PFSK-1 (cell line): ENCODE data around the gene IGFN1.

Experiments used
- FOXP2 ChIP-seq: optimal IDR thresholded peaks from 2 replicates; pipeline ENCODE3; 2011; ENCODE audit warnings: borderline replicate concordance, control low read depth, inconsistent platforms; ENCODE audit not compliant: insufficient read depth; ENCODE audit errors: extremely low read length, extremely low read depth
- POLR2AphosphoS5 ChIP-seq: IDR thresholded peaks from 2 replicates; pipeline ENCODE4 v1.6.1; 2012; ENCODE audit warnings: low read depth, mild to moderate bottlenecking, control low read depth, low read length, moderate library complexity
- SIN3A ChIP-seq: IDR thresholded peaks from 2 replicates; pipeline ENCODE4 v1.6.1; 2012; ENCODE audit warnings: mild to moderate bottlenecking, low read length, moderate library complexity, borderline replicate concordance; ENCODE audit not compliant: insufficient read depth
- TAF1 ChIP-seq: IDR thresholded peaks from 2 replicates; pipeline ENCODE4 v1.6.1; 2012; ENCODE audit warnings: low read length, control low read depth, borderline replicate concordance; ENCODE audit not compliant: insufficient read depth
- TF ChIP-seq, protein P1 (sequence below), 2 experiments: IDR thresholded peaks; 2 replicates each; pipeline versions ENCODE4 v1.6.1 to v1.8.0; 2011 to 2012; ENCODE audit warnings: low read depth in 2 of 2, low read length in 2 of 2, control low read depth in 1 of 2, inconsistent platforms in 1 of 2, mild to moderate bottlenecking in 1 of 2, moderate library complexity in 1 of 2; ENCODE audit not compliant: insufficient read depth in 1 of 2

- no peak for TF ChIP-seq SIN3A
- TF ChIP-seq, protein P1, sequence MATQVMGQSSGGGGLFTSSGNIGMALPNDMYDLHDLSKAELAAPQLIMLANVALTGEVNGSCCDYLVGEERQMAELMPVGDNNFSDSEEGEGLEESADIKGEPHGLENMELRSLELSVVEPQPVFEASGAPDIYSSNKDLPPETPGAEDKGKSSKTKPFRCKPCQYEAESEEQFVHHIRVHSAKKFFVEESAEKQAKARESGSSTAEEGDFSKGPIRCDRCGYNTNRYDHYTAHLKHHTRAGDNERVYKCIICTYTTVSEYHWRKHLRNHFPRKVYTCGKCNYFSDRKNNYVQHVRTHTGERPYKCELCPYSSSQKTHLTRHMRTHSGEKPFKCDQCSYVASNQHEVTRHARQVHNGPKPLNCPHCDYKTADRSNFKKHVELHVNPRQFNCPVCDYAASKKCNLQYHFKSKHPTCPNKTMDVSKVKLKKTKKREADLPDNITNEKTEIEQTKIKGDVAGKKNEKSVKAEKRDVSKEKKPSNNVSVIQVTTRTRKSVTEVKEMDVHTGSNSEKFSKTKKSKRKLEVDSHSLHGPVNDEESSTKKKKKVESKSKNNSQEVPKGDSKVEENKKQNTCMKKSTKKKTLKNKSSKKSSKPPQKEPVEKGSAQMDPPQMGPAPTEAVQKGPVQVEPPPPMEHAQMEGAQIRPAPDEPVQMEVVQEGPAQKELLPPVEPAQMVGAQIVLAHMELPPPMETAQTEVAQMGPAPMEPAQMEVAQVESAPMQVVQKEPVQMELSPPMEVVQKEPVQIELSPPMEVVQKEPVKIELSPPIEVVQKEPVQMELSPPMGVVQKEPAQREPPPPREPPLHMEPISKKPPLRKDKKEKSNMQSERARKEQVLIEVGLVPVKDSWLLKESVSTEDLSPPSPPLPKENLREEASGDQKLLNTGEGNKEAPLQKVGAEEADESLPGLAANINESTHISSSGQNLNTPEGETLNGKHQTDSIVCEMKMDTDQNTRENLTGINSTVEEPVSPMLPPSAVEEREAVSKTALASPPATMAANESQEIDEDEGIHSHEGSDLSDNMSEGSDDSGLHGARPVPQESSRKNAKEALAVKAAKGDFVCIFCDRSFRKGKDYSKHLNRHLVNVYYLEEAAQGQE (IDR thresholded peaks at IDR 0.05; ENCODE audit: insufficient read depth in 1 of 2, low read depth in 2 of 2, low read length in 2 of 2) = no peak
- TF ChIP-seq TAF1 = no peak
- no peak for TF ChIP-seq POLR2AphosphoS5
- no peak for TF ChIP-seq FOXP2
Observed at GRCh38 chr1:201176940-201177339, 13.7 kb upstream of the IGFN1 start.
